Muscle layer of duodenum (tissue), 2 donors: Measurements from ENCODE around the gene TCF7L1.
"Not testable (repeated sequence)": the region's sequence is repeated elsewhere in the genome, so short reads cannot be mapped to it uniquely, and the experiment has no call there.

ENCODE experiments used
- H3K27ac ChIP-seq: one replicate; pipeline ENCODE4 v1.7.0; 2013; ENCODE audit warnings: mild to moderate bottlenecking, low read length
- H3K27me3 ChIP-seq: one replicate; pipeline ENCODE4 v1.7.0; 2013; ENCODE audit warnings: low read depth, mild to moderate bottlenecking, control low read depth, low read length
- H3K36me3 ChIP-seq, 2 donors: one replicate each; pipeline ENCODE4 v1.7.0; 2013; ENCODE audit warnings: low read length in 2 of 2, control low read depth in 1 of 2, mild to moderate bottlenecking in 1 of 2; ENCODE audit not compliant: insufficient read depth in 2 of 2, control insufficient read depth in 1 of 2
- H3K4me1 ChIP-seq, 2 donors: one replicate each; pipeline ENCODE4 v1.7.0; 2013; ENCODE audit warnings: low read length in 2 of 2, mild to moderate bottlenecking in 2 of 2, control low read depth in 1 of 2, moderate library complexity in 1 of 2; ENCODE audit not compliant: insufficient read depth in 2 of 2, control insufficient read depth in 1 of 2
- H3K4me3 ChIP-seq, 2 donors: one replicate each; pipeline ENCODE4 v1.7.0; 2013; ENCODE audit warnings: low read length in 2 of 2, low read depth in 1 of 2, mild to moderate bottlenecking in 1 of 2
- H3K9me3 ChIP-seq, 2 donors: one replicate each; pipeline ENCODE4 v1.7.0; 2013; ENCODE audit warnings: low read length in 2 of 2, control low read depth in 1 of 2, mild to moderate bottlenecking in 1 of 2; ENCODE audit not compliant: control insufficient read depth in 1 of 2
- donor health status: healthy.

TCF7L1 gene

GRCh38 chr2:85187069-85187468, 53.9 kb downstream of the TCF7L1 start:
- Histone ChIP-seq H3K36me3 (no peaks in the 10 kb centered on the region), H3K27me3 (no peaks in the 10 kb centered on the region), H3K27ac (no peak overlapping the region), H3K4me1 (peaks cover 0 to 16% of the 10 kb centered on the region in 2 donors), H3K9me3 (no peaks in the 10 kb centered on the region), H3K4me3 (no peak overlapping the region)

GRCh38 chr2:85188852-85189251, 55.7 kb downstream of the TCF7L1 start:
- peaks cover 0 to 16% of the 10 kb centered on the region in 2 donors for H3K4me1 ChIP-seq
- H3K9me3 ChIP-seq = no peaks in the 10 kb centered on the region
- H3K36me3 ChIP-seq = no peaks in the 10 kb centered on the region
- H3K27ac ChIP-seq = no peak overlapping the region
- no peak overlapping the region for H3K4me3 ChIP-seq
- H3K27me3 ChIP-seq = no peaks in the 10 kb centered on the region

- Histone ChIP-seq H3K4me3 (no peak overlapping the region), H3K27ac (no peak overlapping the region), H3K36me3 (no peaks in the 10 kb centered on the region), H3K9me3 (no peaks in the 10 kb centered on the region), H3K4me1 (peaks cover 0 to 16% of the 10 kb centered on the region in 2 donors), H3K27me3 (no peaks in the 10 kb centered on the region)
These were observed 56.5 kb downstream of the TCF7L1 start for GRCh38 chr2:85189606-85190270.

DNA sequence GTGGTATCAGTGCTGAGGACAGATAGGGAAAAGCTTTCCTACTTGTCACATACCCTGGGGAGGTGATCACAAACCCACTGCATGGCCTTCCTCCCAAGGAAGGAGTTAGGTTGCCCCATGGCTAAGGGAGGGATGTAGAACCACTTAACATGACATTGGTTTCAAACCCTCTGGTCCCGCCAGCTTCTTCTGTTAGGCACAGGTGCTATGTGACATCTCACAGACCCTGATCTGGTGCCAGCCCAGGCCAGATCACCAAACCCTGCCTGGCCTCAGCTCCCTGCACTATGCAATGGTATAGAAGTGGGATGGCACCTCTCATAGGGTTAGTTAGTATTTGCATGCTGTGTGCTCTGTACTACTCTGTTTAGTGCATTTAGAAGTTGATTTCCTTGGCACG, 58.0 kb downstream of the TCF7L1 start:
- H3K4me3 ChIP-seq = no peak overlapping the region
- H3K36me3 ChIP-seq = no peaks in the 10 kb centered on the region
- H3K9me3 ChIP-seq = no peaks in the 10 kb centered on the region
- H3K27ac ChIP-seq = no peak overlapping the region
- no peaks in the 10 kb centered on the region for H3K27me3 ChIP-seq
- H3K4me1 ChIP-seq = peaks cover 0 to 13% of the 10 kb centered on the region in 2 donors

GRCh38 chr2:85194780-85195480, 61.7 kb downstream of the TCF7L1 start:
- no peaks in the 10 kb centered on the region for H3K36me3 ChIP-seq
- no peak overlapping the region for H3K4me3 ChIP-seq
- no peaks in the 10 kb centered on the region for H3K9me3 ChIP-seq
- no peak overlapping the region for H3K27ac ChIP-seq
- H3K27me3 ChIP-seq = no peaks in the 10 kb centered on the region
- peaks cover 0 to 6% of the 10 kb centered on the region in 2 donors for H3K4me1 ChIP-seq

DNA sequence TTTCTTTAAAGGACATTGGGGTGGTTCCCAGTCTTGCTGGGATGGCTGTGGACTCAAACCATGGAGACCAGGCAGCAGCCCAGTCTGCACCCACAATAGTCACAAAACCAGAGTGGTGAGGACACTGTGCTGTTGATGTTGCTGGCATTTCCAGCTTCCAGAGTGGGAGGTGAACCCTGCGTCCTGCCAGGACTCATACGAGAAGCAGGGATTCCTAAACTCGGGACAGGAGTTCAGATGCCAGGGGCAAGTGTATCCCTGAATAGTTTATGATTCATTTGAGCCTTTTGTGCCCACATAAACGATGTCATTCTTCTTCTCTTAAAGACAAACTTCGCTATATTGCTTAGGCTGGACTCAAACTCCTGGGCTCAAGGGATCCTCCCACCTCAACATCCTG, 62.8 kb downstream of the TCF7L1 start:
- Histone ChIP-seq H3K27me3 (no peaks in the 10 kb centered on the region), H3K4me1 (peaks cover 0 to 6% of the 10 kb centered on the region in 2 donors), H3K36me3 (no peaks in the 10 kb centered on the region), H3K4me3 (no peak overlapping the region), H3K27ac (no peak overlapping the region), H3K9me3 (no peaks in the 10 kb centered on the region)

- Histone ChIP-seq H3K27ac (no peak overlapping the region), H3K36me3 (no peaks in the 10 kb centered on the region), H3K4me3 (no peak overlapping the region), H3K9me3 (no peaks in the 10 kb centered on the region), H3K27me3 (no peaks in the 10 kb centered on the region), H3K4me1 (peaks cover 0 to 6% of the 10 kb centered on the region in 2 donors)
These were observed 66.5 kb downstream of the TCF7L1 start for GRCh38 chr2:85199698-85200097.

DNA sequence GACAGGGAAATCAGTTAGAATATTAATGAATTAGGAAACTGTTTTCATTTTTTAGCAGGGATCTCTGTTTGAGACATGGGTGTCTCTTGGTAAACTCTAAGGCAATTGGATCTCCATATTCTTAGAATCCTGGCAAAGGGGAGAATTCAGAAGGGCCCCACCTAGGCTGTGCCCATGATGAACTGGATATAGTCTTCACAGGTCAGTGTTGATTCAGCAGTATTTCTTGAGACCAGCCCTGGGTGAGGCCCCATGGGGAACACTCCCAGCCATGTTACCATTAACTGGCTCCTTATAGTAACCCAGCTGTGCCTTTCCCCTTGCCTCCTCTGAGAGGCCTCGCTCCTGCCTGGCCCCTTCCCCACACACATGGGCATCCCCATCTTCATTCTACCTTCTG, 76.7 kb downstream of the TCF7L1 start:
- Histone ChIP-seq H3K9me3 (no peaks in the 10 kb centered on the region), H3K27me3 (no peaks in the 10 kb centered on the region), H3K27ac (no peak overlapping the region), H3K4me3 (no peak overlapping the region), H3K4me1 (peaks cover under 1 to 34% of the 10 kb centered on the region in 2 donors), H3K36me3 (no peaks in the 10 kb centered on the region)

DNA sequence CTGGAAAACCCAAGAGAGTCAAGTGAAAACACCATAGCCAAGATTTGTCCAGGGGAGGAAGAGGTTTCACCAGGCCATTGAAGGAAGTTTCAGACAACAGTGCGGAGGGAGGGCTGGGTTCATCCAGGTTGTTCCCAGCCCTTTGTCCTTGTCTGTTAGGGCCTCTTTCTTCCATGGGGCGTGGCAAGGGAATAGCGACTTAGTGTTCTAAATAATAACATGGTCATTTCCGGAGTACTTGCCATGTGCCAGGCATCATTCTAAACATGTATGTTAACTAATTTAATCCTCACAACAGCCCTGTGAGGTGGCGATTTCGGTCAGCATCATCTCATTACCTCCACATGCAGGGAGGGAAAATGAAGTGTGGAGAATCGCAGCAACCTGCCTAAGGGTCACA, 77.3 kb downstream of the TCF7L1 start:
- Histone ChIP-seq H3K9me3 (no peaks in the 10 kb centered on the region), H3K27me3 (no peaks in the 10 kb centered on the region), H3K27ac (no peak overlapping the region), H3K4me3 (no peak overlapping the region), H3K36me3 (no peaks in the 10 kb centered on the region), H3K4me1 (peaks cover 6 to 40% of the 10 kb centered on the region in 2 donors)

- H3K27ac ChIP-seq, H3K9me3 ChIP-seq: not testable (repeated sequence)
- peaks cover 6 to 49% of the 10 kb centered on the region in 2 donors for H3K4me1 ChIP-seq
These were observed 78.4 kb downstream of the TCF7L1 start for GRCh38 chr2:85211606-85212005.

GRCh38 chr2:85212841-85213240, 79.6 kb downstream of the TCF7L1 start:
- H3K27ac ChIP-seq = no peak overlapping the region
- no peaks in the 10 kb centered on the region for H3K36me3 ChIP-seq
- H3K27me3 ChIP-seq = no peaks in the 10 kb centered on the region
- no peak overlapping the region for H3K4me3 ChIP-seq
- peaks cover 6 to 53% of the 10 kb centered on the region in 2 donors for H3K4me1 ChIP-seq
- no peaks in the 10 kb centered on the region for H3K9me3 ChIP-seq

More at GRCh38 chr2:85211606-85212005, 78.4 kb downstream of the TCF7L1 start:
- not testable (repeated sequence) for H3K27me3 ChIP-seq, H3K36me3 ChIP-seq, H3K4me3 ChIP-seq
